Measurements from ENCODE around the gene FAM9A. TPM values are rescaled to one million over a fixed set of nuclear protein-coding genes. Genes with fewer than 3 reads are reported as not detected.

FAM9A gene
- total RNA-seq, 1 experiment from 2014 or later: not detected

DNA sequence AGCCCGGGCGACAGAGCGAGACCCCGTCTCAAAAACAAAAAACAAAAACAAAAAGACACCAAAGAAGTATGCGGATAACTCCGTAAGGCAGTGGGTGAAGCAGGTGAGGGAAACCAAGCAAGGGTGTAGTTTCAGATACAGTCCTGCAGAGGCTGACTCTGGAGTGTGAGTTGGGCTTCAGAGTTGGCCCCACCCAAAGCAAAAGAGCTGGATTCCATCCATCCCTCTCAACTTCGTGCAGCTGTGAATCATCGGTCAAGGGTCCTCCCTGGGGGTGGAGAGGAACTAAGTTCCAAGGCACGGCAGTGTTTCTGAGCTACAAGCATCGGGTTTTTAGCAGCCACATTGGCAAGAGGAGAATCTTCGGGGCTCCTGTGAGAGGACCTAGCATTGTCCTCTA, 43.9 kb upstream of the FAM9A start:
- Mint-ChIP-seq H3K27ac (no peak overlapping the region), H3K4me3 (no peak overlapping the region), H3K36me3 (ENCODE audit: insufficient read depth in 1 of 3, low read depth in 3 of 3) (no peaks in the 10 kb centered on the region; a peak in 1 of 7 replicates), H3K9me3 (peaks cover 0 to 35% of the 10 kb centered on the region in 2 experiments; a peak in 2 of 5 replicates), H3K4me1 (no peaks in the 10 kb centered on the region), H3K27me3 (ENCODE audit: low read depth) (peaks cover 4% of the 10 kb centered on the region; the same call in 1 of the 2 replicates)
- H3K4ac ChIP-seq (ENCODE audit: low read depth, low read length): no peak overlapping the region
- no peaks in the 10 kb centered on the region for H3K4me1 ChIP-seq (ENCODE audit: insufficient read depth, low read length)
- no peak overlapping the region for H3K23ac ChIP-seq (ENCODE audit: insufficient read length, low read depth, low read length)
- no peak overlapping the region for H3K4me2 ChIP-seq (ENCODE audit: insufficient read depth, insufficient read length, low read length)
- TF ChIP-seq, protein P1, sequence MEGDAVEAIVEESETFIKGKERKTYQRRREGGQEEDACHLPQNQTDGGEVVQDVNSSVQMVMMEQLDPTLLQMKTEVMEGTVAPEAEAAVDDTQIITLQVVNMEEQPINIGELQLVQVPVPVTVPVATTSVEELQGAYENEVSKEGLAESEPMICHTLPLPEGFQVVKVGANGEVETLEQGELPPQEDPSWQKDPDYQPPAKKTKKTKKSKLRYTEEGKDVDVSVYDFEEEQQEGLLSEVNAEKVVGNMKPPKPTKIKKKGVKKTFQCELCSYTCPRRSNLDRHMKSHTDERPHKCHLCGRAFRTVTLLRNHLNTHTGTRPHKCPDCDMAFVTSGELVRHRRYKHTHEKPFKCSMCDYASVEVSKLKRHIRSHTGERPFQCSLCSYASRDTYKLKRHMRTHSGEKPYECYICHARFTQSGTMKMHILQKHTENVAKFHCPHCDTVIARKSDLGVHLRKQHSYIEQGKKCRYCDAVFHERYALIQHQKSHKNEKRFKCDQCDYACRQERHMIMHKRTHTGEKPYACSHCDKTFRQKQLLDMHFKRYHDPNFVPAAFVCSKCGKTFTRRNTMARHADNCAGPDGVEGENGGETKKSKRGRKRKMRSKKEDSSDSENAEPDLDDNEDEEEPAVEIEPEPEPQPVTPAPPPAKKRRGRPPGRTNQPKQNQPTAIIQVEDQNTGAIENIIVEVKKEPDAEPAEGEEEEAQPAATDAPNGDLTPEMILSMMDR (conservative IDR thresholded peaks at IDR 0.05): peak; percentile 40
- DNase-seq: no peak
- H2BK15ac ChIP-seq (ENCODE audit: low read depth, low read length): no peak overlapping the region
- no peaks in the 10 kb centered on the region for H3K27me3 ChIP-seq (ENCODE audit: insufficient read depth, low read length)
- H3K79me1 ChIP-seq (ENCODE audit: insufficient read depth, low read depth, low read length, poor library complexity, severe bottlenecking): no peaks in the 10 kb centered on the region
- H3T11ph ChIP-seq (ENCODE audit: low read length): no peak overlapping the region
- H3K9ac ChIP-seq (ENCODE audit: extremely low read depth, insufficient read length, low read length): no peak overlapping the region
- H2BK5ac ChIP-seq (ENCODE audit: insufficient read length, low read length): no peak overlapping the region
- no peak overlapping the region for H2AK5ac ChIP-seq (ENCODE audit: insufficient read length, low read length)
- no peak overlapping the region for H3K27ac ChIP-seq (ENCODE audit: insufficient read length, low read depth, low read length)
- H3K18ac ChIP-seq (ENCODE audit: insufficient read length, low read depth, low read length): no peak overlapping the region
- H3K9me3 ChIP-seq (ENCODE audit: control insufficient read depth, low read depth, low read length): no peaks in the 10 kb centered on the region
- no peak overlapping the region for H2AFZ ChIP-seq (ENCODE audit: low read length)
- no peak overlapping the region for H2BK12ac ChIP-seq (ENCODE audit: insufficient read length, low read depth, low read length)
- H3K14ac ChIP-seq (ENCODE audit: insufficient read depth, low read length): no peak overlapping the region
- no peak overlapping the region for H4K91ac ChIP-seq (ENCODE audit: insufficient read length, low read depth, low read length)
- no peak overlapping the region for H3K56ac ChIP-seq (ENCODE audit: insufficient read length, low read depth, low read length)
- H4K5ac ChIP-seq (ENCODE audit: insufficient read length, low read depth, low read length): no peak overlapping the region
- H2BK20ac ChIP-seq (ENCODE audit: low read depth, low read length, poor library complexity, severe bottlenecking): no peak overlapping the region
- H2BK120ac ChIP-seq (ENCODE audit: low read depth, low read length, poor library complexity, severe bottlenecking): no peak overlapping the region
- H4K20me1 ChIP-seq (ENCODE audit: control insufficient read depth, insufficient read depth, insufficient read length): no peaks in the 10 kb centered on the region
- no peaks in the 10 kb centered on the region for H3K23me2 ChIP-seq (ENCODE audit: insufficient read length, low read depth, low read length, poor library complexity, severe bottlenecking)
- no peaks in the 10 kb centered on the region for H3K79me2 ChIP-seq (ENCODE audit: insufficient read depth, low read length)
- H4K8ac ChIP-seq (replicated peaks; ENCODE audit: insufficient read length, low read depth, low read length): no peak overlapping the region
- no CpG with 5 or more reads among the region's 11 CpGs for WGBS (ENCODE audit: extremely low coverage, insufficient read length, low lambda C conversion rate)
